A204.1 (cell line): ENCODE results near the gene NUP214.
"Not testable (repeated sequence)": the region's sequence is repeated elsewhere in the genome, so short reads cannot be mapped to it uniquely, and the experiment has no call there.

Experiments
- FAIRE-seq: peaks from 2 replicates; lab custom pipeline; 2012; peaks lifted over from hg19 to GRCh38; lab: Jason Lieb, UNC

The NUP214 gene

GRCh38 chr9:131234799-131235479 lies 109.6 kb downstream of the NUP214 start:
- no peak for FAIRE-seq

GRCh38 chr9:131235480-131235851 lies 110.1 kb downstream of the NUP214 start:
- no peak for FAIRE-seq

- no peak for FAIRE-seq
Observed at GRCh38 chr9:131236161-131236560, 110.8 kb downstream of the NUP214 start.

- FAIRE-seq, result no peak
Observed at GRCh38 chr9:131236761-131237160, 111.4 kb downstream of the NUP214 start.

GRCh38 chr9:131237291-131237690 lies 111.9 kb downstream of the NUP214 start:
- FAIRE-seq, result no peak

GRCh38 chr9:131237931-131238401 lies 112.6 kb downstream of the NUP214 start:
- FAIRE-seq, result no peak

- no peak for FAIRE-seq
Observed at GRCh38 chr9:131238402-131239021, 113.1 kb downstream of the NUP214 start.

GRCh38 chr9:131239161-131239975 lies 114.0 kb downstream of the NUP214 start:
- no peak for FAIRE-seq

- FAIRE-seq, result no peak
Observed at GRCh38 chr9:131240047-131240921, 114.9 kb downstream of the NUP214 start.

GRCh38 chr9:131244331-131244730 lies 118.9 kb downstream of the NUP214 start:
- not testable (repeated sequence) for FAIRE-seq

- no peak for FAIRE-seq
Observed at GRCh38 chr9:131246618-131247017, 121.2 kb downstream of the NUP214 start.

GRCh38 chr9:131252120-131252519 lies 126.7 kb downstream of the NUP214 start:
- FAIRE-seq, result no peak

- no peak for FAIRE-seq
Observed at GRCh38 chr9:131253891-131254491, 128.6 kb downstream of the NUP214 start.

GRCh38 chr9:131254626-131255025 lies 129.2 kb downstream of the NUP214 start:
- FAIRE-seq, result no peak

- FAIRE-seq, result no peak
Observed at GRCh38 chr9:131255676-131256197, 130.4 kb downstream of the NUP214 start.

GRCh38 chr9:131257266-131258025 lies 132.1 kb downstream of the NUP214 start:
- FAIRE-seq, result no peak

GRCh38 chr9:131258186-131258585 lies 132.8 kb downstream of the NUP214 start:
- FAIRE-seq, result no peak

GRCh38 chr9:131258698-131259431 lies 133.5 kb downstream of the NUP214 start:
- no peak for FAIRE-seq

- FAIRE-seq, result no peak
Observed at GRCh38 chr9:131259432-131259898, 134.1 kb downstream of the NUP214 start.
